SK-N-MC (cell line): ENCODE data around the gene RCSD1.

Experiments used
- EZH2 ChIP-seq: fragments of 200-600 bp; sonication (generic); IDR thresholded peaks from one replicate; pipeline ENCODE4 v1.6.1; 2017; ENCODE audit warnings: antibody characterized with exemption
- FOXP2 ChIP-seq: optimal IDR thresholded peaks from 2 replicates; pipeline ENCODE3; 2011; ENCODE audit warnings: mild to moderate bottlenecking, moderate library complexity; ENCODE audit not compliant: insufficient read depth; ENCODE audit errors: extremely low read length, control extremely low read depth
- POLR2AphosphoS5 ChIP-seq: IDR thresholded peaks from 2 replicates; pipeline ENCODE4 v1.6.1; 2012; ENCODE audit warnings: mild to moderate bottlenecking, low read depth, low read length, borderline replicate concordance

DNA sequence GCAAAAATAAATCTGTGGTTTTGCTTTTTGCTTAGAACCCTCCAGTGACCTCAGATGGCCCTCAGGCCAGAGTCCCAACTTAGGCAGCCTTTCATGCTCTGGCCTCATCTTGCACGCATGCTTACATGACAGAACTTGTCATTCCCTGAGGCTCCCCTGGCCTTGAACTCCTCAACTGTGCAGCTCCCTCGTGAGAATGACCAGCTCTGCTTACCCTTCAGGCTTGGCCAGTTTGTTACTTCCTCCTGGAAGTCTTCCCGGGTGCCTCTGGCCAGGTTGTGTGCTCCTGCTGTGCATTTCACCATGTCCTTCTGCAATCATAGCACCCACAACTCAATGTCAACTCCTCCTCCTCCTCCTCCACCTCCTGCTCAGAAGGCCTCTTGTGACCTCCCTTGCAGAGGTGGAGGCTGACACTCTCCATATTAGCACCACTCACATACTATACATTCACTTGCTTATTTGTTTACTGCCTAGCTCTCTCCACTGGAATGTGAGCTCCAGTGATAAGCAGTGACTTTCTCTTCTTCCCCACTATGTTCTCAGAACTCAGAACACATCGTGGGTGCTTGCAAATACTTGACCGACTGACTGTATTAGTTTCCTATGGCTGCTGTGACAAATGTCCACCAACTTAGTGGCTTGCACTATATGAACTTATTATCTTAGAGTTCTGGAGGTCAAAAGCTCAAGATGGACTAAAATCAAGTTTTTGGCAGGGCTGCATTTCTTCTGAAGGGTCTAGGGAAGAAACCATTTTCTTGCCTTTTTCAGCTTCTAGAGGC lies 41.9 kb downstream of the RCSD1 start:
- no peak for TF ChIP-seq POLR2AphosphoS5
- no peak for TF ChIP-seq EZH2
- TF ChIP-seq FOXP2 = no peak
